MM.1S (cell line): ENCODE measurements around the gene MAPK10.

ENCODE experiments used
- DNase-seq: peaks from one replicate; pipeline ENCODE4 v3.0.0-alpha.2; 2015
- H2AFZ ChIP-seq: fragments of 300-600 bp; sonication (generic); 2 replicates; pipeline ENCODE4 v1.6.0; 2016; ENCODE audit warnings: antibody characterized with exemption, low read length
- H3F3A ChIP-seq: fragments of 300-600 bp; sonication (generic); 2 replicates; pipeline ENCODE4 v1.6.1; 2016; ENCODE audit warnings: mild to moderate bottlenecking, antibody characterized with exemption, low read length, moderate library complexity, mixed read lengths; ENCODE audit not compliant: insufficient read depth
- H3K27ac ChIP-seq: fragments of 300-600 bp; sonication (generic); 2 replicates; pipeline ENCODE4 v1.5.1; 2016; ENCODE audit warnings: mild to moderate bottlenecking, low read length
- H3K27me3 ChIP-seq: fragments of 300-600 bp; sonication (generic); replicated peaks from 2 replicates; pipeline ENCODE4 v1.6.0; 2016; ENCODE audit warnings: low read length; ENCODE audit not compliant: insufficient read depth
- H3K36me3 ChIP-seq: fragments of 300-600 bp; sonication (generic); replicated peaks from 2 replicates; pipeline ENCODE4 v1.6.1; 2016; ENCODE audit warnings: mild to moderate bottlenecking, low read length, mixed read lengths; ENCODE audit not compliant: insufficient read depth
- H3K4me1 ChIP-seq: fragments of 300-600 bp; sonication (generic); 2 replicates; pipeline ENCODE4 v1.6.1; 2016; ENCODE audit warnings: low read length, mixed read lengths
- H3K4me2 ChIP-seq: fragments of 300-600 bp; sonication (generic); 2 replicates; pipeline ENCODE4 v1.6.0; 2016; ENCODE audit warnings: low read depth, low read length
- H3K4me3 ChIP-seq: fragments of 300-600 bp; sonication (generic); 2 replicates; pipeline ENCODE4 v1.5.1; 2016; ENCODE audit warnings: low read length, mixed read lengths
- H3K79me2 ChIP-seq: fragments of 300-600 bp; sonication (generic); 2 replicates; pipeline ENCODE4 v1.6.1; 2016; ENCODE audit warnings: mixed run types, low read length, mixed read lengths
- H3K9ac ChIP-seq: fragments of 300-600 bp; sonication (generic); 2 replicates; pipeline ENCODE4 v1.6.1; 2016; ENCODE audit warnings: low read length, mixed read lengths
- H3K9me2 ChIP-seq: fragments of 300-600 bp; sonication (generic); replicated peaks from 2 replicates; pipeline ENCODE4 v1.6.1; 2016; ENCODE audit warnings: mild to moderate bottlenecking, low read length, mixed read lengths; ENCODE audit not compliant: insufficient read depth
- H3K9me3 ChIP-seq: fragments of 300-600 bp; sonication (generic); replicated peaks from 2 replicates; pipeline ENCODE4 v1.6.1; 2016; ENCODE audit warnings: mild to moderate bottlenecking, low read length, mixed read lengths; ENCODE audit not compliant: insufficient read depth
- H4K20me1 ChIP-seq: fragments of 300-600 bp; sonication (generic); 2 replicates; pipeline ENCODE4 v1.6.1; 2016; ENCODE audit warnings: mild to moderate bottlenecking, low read length, moderate library complexity, mixed read lengths; ENCODE audit not compliant: insufficient read depth
- CTCF ChIP-seq: fragments of 300-600 bp; sonication (generic); IDR thresholded peaks from 2 replicates; pipeline ENCODE4 v1.5.1; 2016; ENCODE audit warnings: antibody characterized with exemption, low read length, mixed read lengths
- EZH2 ChIP-seq: fragments of 300-600 bp; sonication (generic); optimal IDR thresholded peaks from 2 replicates; pipeline ENCODE3; 2017; ENCODE audit warnings: low read depth, mild to moderate bottlenecking, antibody characterized with exemption, low read length, mixed read lengths
- EZH2phosphoT487 ChIP-seq: fragments of 300-600 bp; sonication (generic); IDR thresholded peaks from 2 replicates; pipeline ENCODE4 v1.6.1; 2018; ENCODE audit warnings: antibody characterized with exemption, low read length

Gene MAPK10

GRCh38 chr4:86218746-86219473, 140.9 kb downstream of the MAPK10 start:
- no peaks in the 10 kb centered on the region for H3K27me3 ChIP-seq
- H3K9me2 ChIP-seq, result no peaks in the 10 kb centered on the region
- H3K4me1 ChIP-seq, result no peaks in the 10 kb centered on the region
- H2AFZ ChIP-seq, result no peak overlapping the region
- no peak overlapping the region for H3K4me3 ChIP-seq
- no peaks in the 10 kb centered on the region for H4K20me1 ChIP-seq
- no peak overlapping the region for H3K4me2 ChIP-seq
- H3K27ac ChIP-seq, result no peak overlapping the region
- H3K36me3 ChIP-seq, result no peaks in the 10 kb centered on the region
- no peak for DNase-seq
- no peak overlapping the region for H3K9ac ChIP-seq
- no peak for TF ChIP-seq EZH2
- no peak for TF ChIP-seq CTCF
- TF ChIP-seq EZH2phosphoT487, result no peak
- H3F3A ChIP-seq, result no peaks in the 10 kb centered on the region
- H3K9me3 ChIP-seq, result no peaks in the 10 kb centered on the region; the same call in 1 of the 2 replicates
- no peaks in the 10 kb centered on the region for H3K79me2 ChIP-seq

GRCh38 chr4:86203176-86203575, 156.7 kb downstream of the MAPK10 start:
- Histone ChIP-seq H3K4me2 (no peak overlapping the region), H3K9me2 (no peaks in the 10 kb centered on the region), H3K4me1 (no peaks in the 10 kb centered on the region), H3K9ac (no peak overlapping the region), H3F3A (no peaks in the 10 kb centered on the region), H3K9me3 (no peaks in the 10 kb centered on the region), H3K27ac (no peak overlapping the region), H4K20me1 (no peaks in the 10 kb centered on the region), H3K4me3 (no peak overlapping the region), H3K27me3 (no peaks in the 10 kb centered on the region), H3K36me3 (no peaks in the 10 kb centered on the region), H2AFZ (no peak overlapping the region), H3K79me2 (no peaks in the 10 kb centered on the region)
- no peak for DNase-seq
- no peak for TF ChIP-seq CTCF
- no peak for TF ChIP-seq EZH2
- no peak for TF ChIP-seq EZH2phosphoT487

GRCh38 chr4:86185659-86186058, 174.2 kb downstream of the MAPK10 start:
- Histone ChIP-seq H3K27ac (no peak overlapping the region), H3K9me2 (no peaks in the 10 kb centered on the region)

More at GRCh38 chr4:86185659-86186058, 174.2 kb downstream of the MAPK10 start:
- DNase-seq, result no peak
- Histone ChIP-seq H3K4me3 (no peak overlapping the region), H3F3A (no peaks in the 10 kb centered on the region), H2AFZ (no peak overlapping the region), H3K9me3 (no peaks in the 10 kb centered on the region), H3K9ac (no peak overlapping the region), H4K20me1 (no peaks in the 10 kb centered on the region), H3K36me3 (no peaks in the 10 kb centered on the region), H3K4me1 (no peaks in the 10 kb centered on the region), H3K4me2 (no peak overlapping the region), H3K79me2 (no peaks in the 10 kb centered on the region), H3K27me3 (no peaks in the 10 kb centered on the region)
- no peak for TF ChIP-seq EZH2phosphoT487
- TF ChIP-seq EZH2, result no peak
- no peak for TF ChIP-seq CTCF
